ENCODE measurements around the gene PINLYP. TPM values are rescaled to one million over a fixed set of nuclear protein-coding genes. Genes with fewer than 3 reads are reported as not detected.

PINLYP gene
- total and polyA plus RNA-seq, 9 of the 15 experiments (the other 6 are each of a cell fraction or from before 2014, with no cell fraction given) = 1.00 to 6.7 (median 2.2) TPM

DNA sequence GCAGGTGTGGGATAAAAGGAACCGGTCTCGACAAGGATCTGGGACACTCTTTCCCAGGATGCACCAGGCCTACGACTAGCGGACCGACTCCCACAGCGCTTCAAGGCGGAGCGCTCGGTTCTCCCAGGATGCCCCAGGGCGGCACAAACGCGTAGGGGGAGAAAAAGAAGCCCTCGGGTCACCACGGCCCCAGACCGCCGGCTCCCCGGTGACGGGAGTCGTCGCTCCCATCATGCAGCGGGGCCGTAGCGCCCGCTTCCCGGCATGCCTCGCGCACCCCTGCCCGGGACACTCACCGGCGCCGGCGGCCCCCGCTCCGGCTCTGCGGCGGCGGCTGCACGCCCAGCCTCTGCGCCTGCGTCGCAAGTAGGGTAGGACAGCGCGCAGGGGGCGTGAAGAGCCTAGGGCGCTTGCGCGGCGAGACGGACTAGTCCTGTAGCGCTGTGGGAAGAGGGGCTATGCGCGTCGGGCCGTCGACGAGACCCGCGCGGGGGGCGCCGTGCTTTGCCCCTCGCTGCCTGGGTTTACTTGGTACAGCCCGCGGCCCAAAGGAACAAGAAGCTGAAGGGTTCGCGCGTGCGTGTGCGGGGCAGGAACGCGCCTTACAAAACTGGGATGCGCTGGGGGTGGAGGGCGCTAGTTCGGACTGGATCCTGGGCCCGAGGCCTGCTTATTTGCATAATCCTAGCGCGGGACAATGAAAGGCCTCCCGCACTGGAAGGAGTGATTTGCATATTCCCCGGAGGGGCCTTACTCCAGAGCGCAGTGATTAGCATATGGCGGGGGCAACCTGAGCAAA is 43.9 kb downstream of the PINLYP start, which contains the start of gene ZNF428 (continued):
- TF ChIP-seq ZNF408 (CRISPR knock-in tag; IDR thresholded peaks at IDR 0.05; ENCODE audit: low read depth) (no peak), ZNF431 (CRISPR knock-in tag; IDR thresholded peaks at IDR 0.05) (no peak), NR2C2 (CRISPR knock-in tag; IDR thresholded peaks at IDR 0.05) (no peak), NR2C2 (tag; IDR thresholded peaks at IDR 0.05) (peak; percentile 59), CHCHD3 (CRISPR knock-in tag; IDR thresholded peaks at IDR 0.05) (no peak), GTF2A2 (tag; IDR thresholded peaks at IDR 0.05) (no peak), CHD4 (IDR thresholded peaks at IDR 0.05; ENCODE audit: insufficient read depth, insufficient replicate concordance, low read depth, low read length, poor library complexity, severe bottlenecking) (no peak), GATA2 (CRISPR knock-in tag; IDR thresholded peaks at IDR 0.05) (no peak), SP1 (CRISPR knock-in tag; IDR thresholded peaks at IDR 0.05) (peak; percentile 68), SREBF2 (CRISPR knock-in tag; IDR thresholded peaks at IDR 0.05) (no peak), ZNF232 (CRISPR knock-in tag; IDR thresholded peaks at IDR 0.05) (no peak), ZNF778 (CRISPR knock-in tag; IDR thresholded peaks at IDR 0.05) (no peak), ZNF239 (CRISPR knock-in tag; IDR thresholded peaks at IDR 0.05) (no peak), MCM2 (IDR thresholded peaks at IDR 0.05; ENCODE audit: low read depth) (no peak), FOXP1 (CRISPR knock-in tag; IDR thresholded peaks at IDR 0.05) (no peak), ZNF134 (CRISPR knock-in tag; conservative IDR thresholded peaks at IDR 0.05) (no peak), OTX1 (CRISPR knock-in tag; IDR thresholded peaks at IDR 0.05) (no peak), CBX1 (IDR thresholded peaks at IDR 0.05; ENCODE audit: low read depth) (no peak), ZNF121 (CRISPR knock-in tag; conservative IDR thresholded peaks at IDR 0.05) (no peak), ZNF76 (CRISPR knock-in tag; IDR thresholded peaks at IDR 0.05; ENCODE audit: borderline replicate concordance) (peak; percentile 88)
- TF ChIP-seq, protein P1, sequence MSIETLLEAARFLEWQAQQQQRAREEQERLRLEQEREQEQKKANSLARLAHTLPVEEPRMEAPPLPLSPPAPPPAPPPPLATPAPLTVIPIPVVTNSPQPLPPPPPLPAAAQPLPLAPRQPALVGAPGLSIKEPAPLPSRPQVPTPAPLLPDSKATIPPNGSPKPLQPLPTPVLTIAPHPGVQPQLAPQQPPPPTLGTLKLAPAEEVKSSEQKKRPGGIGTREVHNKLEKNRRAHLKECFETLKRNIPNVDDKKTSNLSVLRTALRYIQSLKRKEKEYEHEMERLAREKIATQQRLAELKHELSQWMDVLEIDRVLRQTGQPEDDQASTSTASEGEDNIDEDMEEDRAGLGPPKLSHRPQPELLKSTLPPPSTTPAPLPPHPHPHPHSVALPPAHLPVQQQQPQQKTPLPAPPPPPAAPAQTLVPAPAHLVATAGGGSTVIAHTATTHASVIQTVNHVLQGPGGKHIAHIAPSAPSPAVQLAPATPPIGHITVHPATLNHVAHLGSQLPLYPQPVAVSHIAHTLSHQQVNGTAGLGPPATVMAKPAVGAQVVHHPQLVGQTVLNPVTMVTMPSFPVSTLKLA (conservative IDR thresholded peaks at IDR 0.05) = peak; percentile 28 to 69; a peak in 2 of 4 replicates
- TF ChIP-seq, protein P2, sequence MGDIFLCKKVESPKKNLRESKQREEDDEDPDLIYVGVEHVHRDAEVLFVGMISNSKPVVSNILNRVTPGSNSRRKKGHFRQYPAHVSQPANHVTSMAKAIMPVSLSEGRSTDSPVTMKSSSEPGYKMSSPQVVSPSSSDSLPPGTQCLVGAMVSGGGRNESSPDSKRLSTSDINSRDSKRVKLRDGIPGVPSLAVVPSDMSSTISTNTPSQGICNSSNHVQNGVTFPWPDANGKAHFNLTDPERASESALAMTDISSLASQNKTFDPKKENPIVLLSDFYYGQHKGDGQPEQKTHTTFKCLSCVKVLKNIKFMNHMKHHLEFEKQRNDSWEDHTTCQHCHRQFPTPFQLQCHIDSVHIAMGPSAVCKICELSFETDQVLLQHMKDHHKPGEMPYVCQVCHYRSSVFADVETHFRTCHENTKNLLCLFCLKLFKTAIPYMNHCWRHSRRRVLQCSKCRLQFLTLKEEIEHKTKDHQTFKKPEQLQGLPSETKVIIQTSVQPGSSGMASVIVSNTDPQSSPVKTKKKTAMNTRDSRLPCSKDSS (IDR thresholded peaks at IDR 0.05; ENCODE audit: low read depth, partially characterized antibody) = no peak
- TF ChIP-seq, protein P3, sequence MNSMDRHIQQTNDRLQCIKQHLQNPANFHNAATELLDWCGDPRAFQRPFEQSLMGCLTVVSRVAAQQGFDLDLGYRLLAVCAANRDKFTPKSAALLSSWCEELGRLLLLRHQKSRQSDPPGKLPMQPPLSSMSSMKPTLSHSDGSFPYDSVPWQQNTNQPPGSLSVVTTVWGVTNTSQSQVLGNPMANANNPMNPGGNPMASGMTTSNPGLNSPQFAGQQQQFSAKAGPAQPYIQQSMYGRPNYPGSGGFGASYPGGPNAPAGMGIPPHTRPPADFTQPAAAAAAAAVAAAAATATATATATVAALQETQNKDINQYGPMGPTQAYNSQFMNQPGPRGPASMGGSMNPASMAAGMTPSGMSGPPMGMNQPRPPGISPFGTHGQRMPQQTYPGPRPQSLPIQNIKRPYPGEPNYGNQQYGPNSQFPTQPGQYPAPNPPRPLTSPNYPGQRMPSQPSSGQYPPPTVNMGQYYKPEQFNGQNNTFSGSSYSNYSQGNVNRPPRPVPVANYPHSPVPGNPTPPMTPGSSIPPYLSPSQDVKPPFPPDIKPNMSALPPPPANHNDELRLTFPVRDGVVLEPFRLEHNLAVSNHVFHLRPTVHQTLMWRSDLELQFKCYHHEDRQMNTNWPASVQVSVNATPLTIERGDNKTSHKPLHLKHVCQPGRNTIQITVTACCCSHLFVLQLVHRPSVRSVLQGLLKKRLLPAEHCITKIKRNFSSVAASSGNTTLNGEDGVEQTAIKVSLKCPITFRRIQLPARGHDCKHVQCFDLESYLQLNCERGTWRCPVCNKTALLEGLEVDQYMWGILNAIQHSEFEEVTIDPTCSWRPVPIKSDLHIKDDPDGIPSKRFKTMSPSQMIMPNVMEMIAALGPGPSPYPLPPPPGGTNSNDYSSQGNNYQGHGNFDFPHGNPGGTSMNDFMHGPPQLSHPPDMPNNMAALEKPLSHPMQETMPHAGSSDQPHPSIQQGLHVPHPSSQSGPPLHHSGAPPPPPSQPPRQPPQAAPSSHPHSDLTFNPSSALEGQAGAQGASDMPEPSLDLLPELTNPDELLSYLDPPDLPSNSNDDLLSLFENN (IDR thresholded peaks at IDR 0.05; ENCODE audit: low read depth in 2 of 2, low read length in 2 of 2) = no peak

Data from K562 (cell line).